Loucy (cell line): Measurements from ENCODE around the gene USP7.

ENCODE experiments used
- H2AFZ ChIP-seq: fragments of 200-600 bp; sonication (generic); 2 replicates; pipeline ENCODE4 v1.6.0; 2016; ENCODE audit warnings: antibody characterized with exemption, mild to moderate bottlenecking, low read length, moderate library complexity
- H3F3A ChIP-seq: fragments of 200-600 bp; 2 replicates; pipeline ENCODE4 v1.6.0; 2016; ENCODE audit warnings: antibody characterized with exemption, low read depth, mild to moderate bottlenecking
- H3K27me3 ChIP-seq: fragments of 200-600 bp; sonication (generic); 2 replicates; pipeline ENCODE4 v1.6.1; 2014; ENCODE audit warnings: low read length, mild to moderate bottlenecking; ENCODE audit not compliant: insufficient read depth, poor library complexity, severe bottlenecking
- H3K36me3 ChIP-seq: fragments of 200-600 bp; sonication (generic); 2 replicates; pipeline ENCODE4 v1.6.1; 2016; ENCODE audit warnings: low read length; ENCODE audit not compliant: insufficient read depth
- H3K4me1 ChIP-seq: fragments of 200-600 bp; sonication (generic); 2 replicates; pipeline ENCODE4 v1.5.1; 2014; ENCODE audit warnings: low read length, mild to moderate bottlenecking; ENCODE audit not compliant: insufficient read depth, poor library complexity, severe bottlenecking
- H3K4me2 ChIP-seq: fragments of 200-600 bp; sonication (generic); 2 replicates; pipeline ENCODE4 v1.6.0; 2014; ENCODE audit warnings: antibody characterized with exemption, low read length, low read depth, mild to moderate bottlenecking; ENCODE audit not compliant: poor library complexity, severe bottlenecking
- H3K4me3 ChIP-seq: fragments of 200-600 bp; sonication (generic); 2 replicates; pipeline ENCODE4 v1.5.1; 2014; ENCODE audit warnings: low read length, mild to moderate bottlenecking, mixed read lengths; ENCODE audit not compliant: poor library complexity, severe bottlenecking
- H3K79me2 ChIP-seq: fragments of 200-600 bp; sonication (generic); 2 replicates; pipeline ENCODE4 v1.6.1; 2014; ENCODE audit warnings: low read length; ENCODE audit not compliant: insufficient read depth
- H3K9ac ChIP-seq: fragments of 200-600 bp; sonication (generic); 2 replicates; pipeline ENCODE4 v1.6.0; 2014; ENCODE audit warnings: mild to moderate bottlenecking, low read depth, low read length, moderate library complexity; ENCODE audit not compliant: poor library complexity, severe bottlenecking
- H3K9me2 ChIP-seq: fragments of 200-600 bp; sonication (generic); replicated peaks from 2 replicates; pipeline ENCODE4 v1.6.1; 2016; ENCODE audit warnings: low read depth, low read length, mixed read lengths
- H3K9me3 ChIP-seq: fragments of 200-600 bp; sonication (generic); 2 replicates; pipeline ENCODE4 v1.6.1; 2014; ENCODE audit warnings: mild to moderate bottlenecking, antibody characterized with exemption, low read length, low read depth; ENCODE audit not compliant: insufficient read depth
- H4K20me1 ChIP-seq: fragments of 200-600 bp; sonication (generic); 2 replicates; pipeline ENCODE4 v1.6.0; 2014; ENCODE audit warnings: antibody characterized with exemption, low read length, mild to moderate bottlenecking; ENCODE audit not compliant: insufficient read depth, poor library complexity, severe bottlenecking
- EZH2phosphoT487 ChIP-seq: fragments of 200-600 bp; IDR thresholded peaks from 2 replicates; pipeline ENCODE4 v1.6.1; 2018; ENCODE audit warnings: antibody characterized with exemption, mild to moderate bottlenecking, moderate library complexity, borderline replicate concordance
- TF ChIP-seq, protein P1 (sequence below): fragments of 200-600 bp; sonication (generic); conservative IDR thresholded peaks from 2 replicates; pipeline ENCODE4 v1.5.1; 2014; ENCODE audit warnings: mild to moderate bottlenecking, antibody characterized with exemption, low read length

The USP7 gene

DNA sequence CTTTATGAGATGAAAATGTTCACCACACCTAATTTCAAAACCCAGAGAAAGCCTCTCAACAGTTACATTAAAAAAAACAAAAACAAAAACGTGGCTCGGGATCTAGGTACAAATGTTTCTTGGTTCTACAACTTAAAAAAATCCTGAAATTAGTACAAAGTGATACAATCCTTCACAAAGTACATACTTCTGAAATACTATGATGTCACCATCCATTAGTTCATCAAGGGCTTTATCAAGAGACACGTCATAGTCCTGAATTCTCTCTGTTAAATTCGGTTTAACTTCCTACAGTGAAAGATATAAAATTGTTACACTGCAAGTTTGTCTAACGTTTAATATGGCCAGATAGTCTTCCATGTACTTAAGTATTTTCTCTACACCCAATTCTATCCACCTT is 63.4 kb downstream of the USP7 start:
- no peaks in the 10 kb centered on the region for H3K79me2 ChIP-seq
- H3K9me3 ChIP-seq: no peaks in the 10 kb centered on the region
- no peaks in the 10 kb centered on the region for H3K4me1 ChIP-seq
- H3F3A ChIP-seq: no peaks in the 10 kb centered on the region
- no peaks in the 10 kb centered on the region for H3K9me2 ChIP-seq
- H4K20me1 ChIP-seq: no peaks in the 10 kb centered on the region
- no peak overlapping the region for H2AFZ ChIP-seq
- peaks cover 75% of the 10 kb centered on the region; the same call in 1 of the 2 replicates for H3K36me3 ChIP-seq
- H3K4me3 ChIP-seq: no peak overlapping the region
- H3K27me3 ChIP-seq: no peaks in the 10 kb centered on the region
- H3K4me2 ChIP-seq: no peak overlapping the region
- no peak for TF ChIP-seq EZH2phosphoT487
- TF ChIP-seq, protein P1, sequence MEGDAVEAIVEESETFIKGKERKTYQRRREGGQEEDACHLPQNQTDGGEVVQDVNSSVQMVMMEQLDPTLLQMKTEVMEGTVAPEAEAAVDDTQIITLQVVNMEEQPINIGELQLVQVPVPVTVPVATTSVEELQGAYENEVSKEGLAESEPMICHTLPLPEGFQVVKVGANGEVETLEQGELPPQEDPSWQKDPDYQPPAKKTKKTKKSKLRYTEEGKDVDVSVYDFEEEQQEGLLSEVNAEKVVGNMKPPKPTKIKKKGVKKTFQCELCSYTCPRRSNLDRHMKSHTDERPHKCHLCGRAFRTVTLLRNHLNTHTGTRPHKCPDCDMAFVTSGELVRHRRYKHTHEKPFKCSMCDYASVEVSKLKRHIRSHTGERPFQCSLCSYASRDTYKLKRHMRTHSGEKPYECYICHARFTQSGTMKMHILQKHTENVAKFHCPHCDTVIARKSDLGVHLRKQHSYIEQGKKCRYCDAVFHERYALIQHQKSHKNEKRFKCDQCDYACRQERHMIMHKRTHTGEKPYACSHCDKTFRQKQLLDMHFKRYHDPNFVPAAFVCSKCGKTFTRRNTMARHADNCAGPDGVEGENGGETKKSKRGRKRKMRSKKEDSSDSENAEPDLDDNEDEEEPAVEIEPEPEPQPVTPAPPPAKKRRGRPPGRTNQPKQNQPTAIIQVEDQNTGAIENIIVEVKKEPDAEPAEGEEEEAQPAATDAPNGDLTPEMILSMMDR: no peak
- H3K9ac ChIP-seq: no peak overlapping the region

DNA sequence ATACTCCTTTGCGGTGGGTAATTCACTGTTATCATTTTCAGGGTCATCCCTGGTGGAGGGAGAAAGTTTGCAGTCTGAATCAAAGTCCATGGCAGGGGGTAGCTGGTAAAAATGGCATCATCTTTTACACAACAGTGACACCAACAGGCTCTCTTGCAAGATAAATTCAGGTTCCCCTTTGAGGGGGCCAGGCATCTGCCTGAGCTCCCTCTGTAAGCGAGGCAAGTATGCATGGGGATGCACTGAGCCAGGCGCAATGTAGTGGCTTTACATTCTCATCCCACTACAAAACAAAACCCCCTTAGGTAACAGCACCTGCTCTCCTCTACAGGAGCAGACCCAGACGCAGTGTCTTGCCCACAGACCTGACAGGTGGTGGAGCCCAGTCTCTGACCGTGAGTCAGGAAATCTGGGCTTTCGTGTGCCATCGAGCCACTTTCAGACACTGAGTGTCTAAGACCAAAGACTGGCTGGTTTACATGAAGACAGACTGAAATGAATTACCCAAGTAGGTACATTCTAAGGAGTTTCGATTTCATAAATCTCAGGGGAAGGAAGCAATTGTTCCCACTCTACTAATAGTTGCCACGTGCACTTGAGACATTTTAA is 63.9 kb downstream of the USP7 start:
- Histone ChIP-seq H4K20me1 (no peaks in the 10 kb centered on the region), H3K27me3 (no peaks in the 10 kb centered on the region), H3K9ac (no peak overlapping the region), H3K4me1 (no peaks in the 10 kb centered on the region), H2AFZ (no peak overlapping the region), H3F3A (no peaks in the 10 kb centered on the region), H3K4me2 (no peak overlapping the region), H3K36me3 (peaks cover 75% of the 10 kb centered on the region; the same call in 1 of the 2 replicates), H3K79me2 (no peaks in the 10 kb centered on the region), H3K9me3 (no peaks in the 10 kb centered on the region), H3K4me3 (no peak overlapping the region), H3K9me2 (no peaks in the 10 kb centered on the region)
- TF ChIP-seq, protein P1: no peak
- no peak for TF ChIP-seq EZH2phosphoT487

DNA sequence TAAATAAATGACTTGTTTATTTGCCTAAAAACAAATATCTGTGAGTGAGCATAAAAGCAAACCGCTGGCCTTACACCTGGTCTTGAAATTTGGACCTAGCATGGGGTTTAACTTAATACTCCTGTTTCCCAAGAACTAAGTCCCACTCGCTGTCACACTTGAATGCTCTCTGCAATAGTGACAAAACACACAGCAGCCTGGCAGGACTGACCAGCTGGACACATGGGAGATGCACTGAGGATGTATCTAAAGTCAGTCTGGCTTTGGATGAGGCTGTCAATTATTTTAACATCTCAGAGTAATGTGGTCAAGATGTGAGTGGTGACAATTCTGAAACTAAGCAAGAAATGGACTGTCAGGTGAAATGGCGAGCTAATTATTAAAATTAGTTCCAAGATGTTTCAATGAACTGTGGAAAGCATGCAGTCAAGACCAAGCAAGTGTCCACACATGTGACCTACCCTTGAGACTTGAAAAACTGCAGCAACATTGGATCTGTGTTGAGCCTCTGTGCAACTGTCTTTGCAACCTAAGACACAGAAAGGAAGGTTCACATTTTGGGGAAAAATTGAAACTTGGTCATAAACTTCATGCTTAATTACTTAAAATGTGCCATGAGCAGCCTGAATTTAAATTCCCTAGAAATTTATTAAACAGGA is 64.9 kb downstream of the USP7 start:
- no peak for TF ChIP-seq EZH2phosphoT487
- TF ChIP-seq, protein P1: no peak

More for the DNA sequence above, 64.9 kb downstream of the USP7 start:
- Histone ChIP-seq H3K36me3 (peaks cover 79% of the 10 kb centered on the region; the same call in 1 of the 2 replicates), H3K9me3 (no peaks in the 10 kb centered on the region), H3K4me1 (no peaks in the 10 kb centered on the region), H3K4me2 (no peak overlapping the region), H2AFZ (no peak overlapping the region), H3K27me3 (no peaks in the 10 kb centered on the region), H3K4me3 (no peak overlapping the region), H3K9ac (no peak overlapping the region), H3K9me2 (no peaks in the 10 kb centered on the region), H3K79me2 (no peaks in the 10 kb centered on the region), H3F3A (no peaks in the 10 kb centered on the region), H4K20me1 (no peaks in the 10 kb centered on the region)
